Activated T-cell treated with anti-CD3 and anti-CD28 coated beads, Interleukin-2, amount 50 U/mL, for 4 hours (primary cell): ENCODE data around the gene MBNL2. TPM values are rescaled to one million over a fixed set of nuclear protein-coding genes. Genes with fewer than 3 reads are reported as not detected.

Experiments
- ATAC-seq, 2 donors: fragments of 200-7000 bp; cut with Tn5 transposase; one replicate each; pipeline ENCODE4 v1.10.0; 2021
- DNase-seq: peaks from one replicate; pipeline ENCODE4 v3.0.0-alpha.2; 2020
- H3K27me3 Mint-ChIP-seq: one replicate; pipeline ENCODE4 v1.8.0; 2021; ENCODE audit warnings: low read depth, mixed read lengths
- H3K36me3 Mint-ChIP-seq: one replicate; pipeline ENCODE4 v1.8.0; 2022; ENCODE audit warnings: mixed read lengths; ENCODE audit not compliant: insufficient read depth
- H3K4me1 Mint-ChIP-seq: one replicate; pipeline ENCODE4 v1.8.0; 2021; ENCODE audit warnings: low read depth, mixed read lengths
- H3K4me3 Mint-ChIP-seq: one replicate; pipeline ENCODE4 v1.8.0; 2021; ENCODE audit warnings: mild to moderate bottlenecking, moderate library complexity, mixed read lengths
- H3K9me3 Mint-ChIP-seq: one replicate; pipeline ENCODE4 v1.8.0; 2021; ENCODE audit warnings: mixed read lengths
- total RNA-seq, 3 donors: library from RNA; stranded (reverse); gene quantifications; one replicate each; pipeline ENCODE4 v1.2.1, GENCODE V29; 2021

MBNL2 gene
- total RNA-seq, 3 donors from 2014 or later: 10.3 to 11.7 (median 11.4) TPM

DNA sequence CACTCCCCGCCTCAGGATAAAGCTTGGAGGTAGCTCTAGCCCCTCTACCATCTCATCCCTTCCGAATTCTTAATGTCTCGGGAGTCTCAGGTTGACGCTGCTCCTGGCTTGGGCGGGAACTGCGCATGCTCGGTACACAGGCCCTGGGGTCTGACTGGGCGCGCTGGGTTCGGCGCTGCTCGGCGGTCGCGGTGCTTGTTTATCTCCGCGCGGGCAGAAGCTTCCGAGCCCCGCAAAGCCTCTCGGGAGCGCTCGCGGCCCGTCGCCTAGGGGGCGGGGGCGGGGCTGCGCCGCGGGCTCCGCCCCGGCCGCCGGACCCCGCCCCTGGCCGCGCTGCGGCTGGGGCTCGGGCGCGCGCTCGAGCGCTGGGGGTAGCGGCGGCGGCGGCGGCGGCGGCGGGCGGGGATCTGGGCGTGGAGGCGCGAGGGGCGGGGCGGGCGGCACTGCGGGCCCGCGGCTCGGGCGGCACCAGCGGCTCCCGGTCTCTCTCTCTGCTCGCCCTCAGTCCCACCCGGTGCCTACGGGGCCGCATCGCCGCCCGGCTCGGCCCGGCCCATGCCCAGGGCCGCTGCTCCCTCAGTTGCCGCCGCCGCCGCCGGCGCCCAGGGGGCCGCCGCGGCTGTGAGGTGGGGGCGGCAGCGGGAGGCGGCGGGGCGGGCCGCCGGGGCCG, 211.7 kb downstream of the MBNL2 start, which contains the start of gene RAP2A:
TSS of gene RAP2A (plus strand) at position 443 of the 670 bp plus-strand sequence. CDS start 302 bp downstream, outside the sequence.
- peak; percentile 87 for DNase-seq
- Mint-ChIP-seq H3K4me1 (peaks cover 31% of the 10 kb centered on the region), H3K27me3 (peaks cover 3% of the 10 kb centered on the region), H3K36me3 (no peaks in the 10 kb centered on the region), H3K4me3 (peak within 1 kb of the TSS; percentile 90), H3K9me3 (no peaks in the 10 kb centered on the region)
- peak; percentile 71 to 72 for ATAC-seq

DNA sequence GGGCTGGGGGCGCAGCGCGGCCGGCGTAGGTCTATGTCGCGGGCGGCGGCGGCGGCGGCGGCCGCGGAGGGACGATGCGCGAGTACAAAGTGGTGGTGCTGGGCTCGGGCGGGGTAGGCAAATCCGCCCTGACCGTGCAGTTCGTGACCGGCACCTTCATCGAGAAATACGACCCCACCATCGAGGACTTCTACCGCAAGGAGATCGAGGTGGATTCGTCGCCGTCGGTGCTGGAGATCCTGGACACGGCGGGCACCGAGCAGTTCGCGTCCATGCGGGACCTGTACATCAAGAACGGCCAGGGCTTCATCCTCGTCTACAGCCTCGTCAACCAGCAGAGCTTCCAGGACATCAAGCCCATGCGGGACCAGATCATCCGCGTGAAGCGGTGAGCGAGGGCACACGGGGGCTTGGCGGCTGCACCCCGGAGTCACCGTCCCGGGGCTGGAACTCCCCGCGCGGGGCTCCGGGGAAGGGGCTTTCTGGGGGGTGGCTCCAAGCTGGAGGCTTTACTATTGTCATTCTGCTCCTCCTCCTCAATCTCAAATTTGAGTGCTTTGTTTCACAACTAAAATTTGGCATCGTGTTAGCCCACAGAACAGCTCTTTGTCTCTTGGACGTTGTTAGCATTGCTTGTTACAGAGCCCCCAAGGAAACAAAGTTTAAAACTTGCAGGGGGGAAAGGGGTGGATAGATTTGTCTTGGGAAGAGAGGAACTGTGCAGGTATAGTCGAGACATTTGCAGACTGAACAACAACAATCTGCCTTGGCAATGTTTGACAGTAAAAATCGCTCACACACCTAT, 212.5 kb downstream of the MBNL2 start:
- peaks cover 31% of the 10 kb centered on the region for H3K4me1 Mint-ChIP-seq
- ATAC-seq: peak in 1 of 2 donors; percentile 3
- no peaks in the 10 kb centered on the region for H3K9me3 Mint-ChIP-seq
- H3K27me3 Mint-ChIP-seq: peaks cover 3% of the 10 kb centered on the region
- no peaks in the 10 kb centered on the region for H3K36me3 Mint-ChIP-seq
- peak; percentile 18 for DNase-seq
- peak overlapping the region; percentile 84 for H3K4me3 Mint-ChIP-seq

DNA sequence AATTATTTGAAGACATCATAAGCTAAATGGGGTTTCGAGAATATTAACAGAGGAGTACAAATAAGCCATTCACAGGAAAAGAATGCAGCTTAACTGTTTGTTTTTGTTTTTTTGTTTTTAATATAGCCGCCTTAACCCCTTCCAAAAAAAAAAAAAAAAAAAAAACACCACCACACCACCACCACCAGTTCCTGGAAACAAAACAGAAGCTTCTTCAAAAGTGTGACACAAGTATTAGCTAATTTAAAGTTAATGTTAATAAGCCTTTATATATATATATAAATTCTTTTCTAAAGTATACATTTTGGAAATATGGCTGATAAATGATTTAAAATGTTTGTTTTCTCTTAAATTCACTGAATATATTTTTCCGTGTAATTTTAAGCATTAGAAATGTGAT, 213.2 kb downstream of the MBNL2 start:
- H3K9me3 Mint-ChIP-seq: no peaks in the 10 kb centered on the region
- peak overlapping the region; percentile 84 for H3K4me3 Mint-ChIP-seq
- no peak for DNase-seq
- peaks cover 31% of the 10 kb centered on the region for H3K4me1 Mint-ChIP-seq
- no peaks in the 10 kb centered on the region for H3K36me3 Mint-ChIP-seq
- peaks cover 3% of the 10 kb centered on the region for H3K27me3 Mint-ChIP-seq
- no peak for ATAC-seq

GRCh38 chr13:97435794-97436193, 213.7 kb downstream of the MBNL2 start:
- DNase-seq: no peak
- peaks cover 3% of the 10 kb centered on the region for H3K27me3 Mint-ChIP-seq
- peaks cover 31% of the 10 kb centered on the region for H3K4me1 Mint-ChIP-seq
- peak overlapping the region; percentile 65 for H3K4me3 Mint-ChIP-seq
- ATAC-seq: no peak
- H3K36me3 Mint-ChIP-seq: no peaks in the 10 kb centered on the region
- H3K9me3 Mint-ChIP-seq: no peaks in the 10 kb centered on the region

DNA sequence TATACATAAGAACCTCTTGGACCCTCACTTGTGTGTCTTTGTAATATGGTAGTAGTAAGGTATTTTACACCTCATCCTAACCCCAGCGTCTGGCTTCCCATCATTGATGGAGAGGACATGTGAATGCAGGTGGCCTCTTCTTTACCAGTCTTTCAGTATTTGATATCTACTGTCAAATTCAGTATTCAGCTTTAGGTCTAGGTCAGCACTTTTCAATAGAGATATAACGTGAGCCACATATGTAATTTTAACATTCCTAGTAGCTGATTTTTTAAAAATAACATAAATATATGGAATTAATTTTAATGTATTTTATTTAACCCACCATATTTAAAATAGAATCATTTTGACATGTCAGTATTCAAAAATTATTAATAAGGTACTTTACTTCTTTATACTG, 214.7 kb downstream of the MBNL2 start:
- Mint-ChIP-seq H3K4me3 (no peak overlapping the region), H3K27me3 (no peaks in the 10 kb centered on the region), H3K36me3 (no peaks in the 10 kb centered on the region), H3K4me1 (peaks cover 31% of the 10 kb centered on the region), H3K9me3 (no peaks in the 10 kb centered on the region)
- ATAC-seq (no peak), DNase-seq (no peak)

DNA sequence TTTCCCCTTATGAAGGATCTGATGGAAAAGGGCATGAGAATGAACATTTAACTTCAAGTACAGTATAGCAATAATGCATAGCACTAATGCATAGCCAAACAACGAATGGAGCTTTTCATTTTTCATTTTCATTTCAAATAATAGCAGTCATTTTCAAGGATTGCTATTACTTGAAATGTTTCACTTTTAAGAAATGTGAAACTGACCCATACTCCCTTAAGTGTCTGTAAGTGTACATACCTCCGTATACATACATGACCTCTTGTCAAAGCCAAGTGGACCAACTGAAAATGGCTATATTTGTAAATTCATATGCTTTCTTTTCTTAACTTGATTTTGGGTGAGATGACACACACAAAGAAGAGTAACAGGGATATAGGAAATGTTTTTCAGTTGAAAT, 215.6 kb downstream of the MBNL2 start:
- peaks cover 2% of the 10 kb centered on the region for H3K36me3 Mint-ChIP-seq
- no peaks in the 10 kb centered on the region for H3K27me3 Mint-ChIP-seq
- H3K4me3 Mint-ChIP-seq: no peak overlapping the region
- no peak for DNase-seq
- ATAC-seq: no peak
- H3K9me3 Mint-ChIP-seq: no peaks in the 10 kb centered on the region
- H3K4me1 Mint-ChIP-seq: peaks cover 25% of the 10 kb centered on the region

GRCh38 chr13:97438856-97439595, 216.9 kb downstream of the MBNL2 start:
- Mint-ChIP-seq H3K9me3 (no peaks in the 10 kb centered on the region), H3K4me3 (no peak overlapping the region), H3K27me3 (no peaks in the 10 kb centered on the region)

DNA sequence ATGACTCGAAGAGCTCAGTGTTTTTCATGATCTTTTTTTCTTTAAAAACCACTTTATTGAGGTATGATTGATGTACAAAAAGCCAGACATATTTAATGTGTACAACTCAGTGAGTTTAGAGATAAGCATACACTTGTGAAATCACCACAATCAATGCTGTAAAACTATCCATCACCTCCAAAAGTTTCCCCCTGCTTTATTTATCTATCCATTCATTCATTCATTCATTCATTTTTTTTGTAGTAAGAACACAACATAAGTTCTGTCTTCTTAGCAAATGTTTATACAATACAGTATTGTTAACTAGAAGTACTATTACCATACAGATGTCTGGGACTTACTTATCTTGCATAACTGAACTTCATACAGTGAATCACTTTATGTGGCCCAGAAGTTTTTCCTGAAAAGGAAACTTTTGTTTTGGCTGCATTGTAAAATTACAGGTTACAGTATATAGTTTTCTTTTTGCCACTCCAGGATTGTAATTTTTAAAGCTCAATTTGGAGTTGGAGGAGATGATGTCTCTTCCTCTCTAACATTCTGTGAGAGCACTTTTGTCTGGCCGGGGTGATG, 218.6 kb downstream of the MBNL2 start:
- DNase-seq (no peak), ATAC-seq (no peak)
- H3K4me3 Mint-ChIP-seq: no peak overlapping the region
- no peaks in the 10 kb centered on the region for H3K9me3 Mint-ChIP-seq
- H3K36me3 Mint-ChIP-seq: peaks cover 6% of the 10 kb centered on the region
- H3K4me1 Mint-ChIP-seq: peaks cover 14% of the 10 kb centered on the region
- H3K27me3 Mint-ChIP-seq: no peaks in the 10 kb centered on the region

More at GRCh38 chr13:97438856-97439595, 216.9 kb downstream of the MBNL2 start:
- Mint-ChIP-seq H3K36me3 (peaks cover 6% of the 10 kb centered on the region), H3K4me1 (peaks cover 22% of the 10 kb centered on the region)
- no peak for DNase-seq
- no peak for ATAC-seq

DNA sequence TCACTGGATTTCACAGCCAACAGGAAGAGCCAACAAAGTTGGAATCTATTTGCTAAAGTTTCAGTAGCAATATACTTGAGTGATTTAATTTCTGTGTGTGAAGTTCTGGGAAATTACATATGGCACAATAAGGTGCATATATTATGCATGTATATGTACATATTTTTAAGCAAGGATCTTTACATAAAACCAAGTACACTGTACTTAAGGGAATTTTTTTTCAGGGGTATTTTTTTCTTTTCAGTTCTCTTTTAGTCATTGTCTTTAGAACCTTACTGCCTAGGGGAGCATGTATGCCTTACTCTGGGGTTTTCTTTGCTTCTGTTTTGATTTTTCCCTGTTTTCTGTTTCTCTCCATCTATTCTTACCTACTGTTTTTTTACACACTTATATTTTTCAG, 219.2 kb downstream of the MBNL2 start:
- no peak for ATAC-seq
- no peak overlapping the region for H3K4me3 Mint-ChIP-seq

More for the DNA sequence above, 219.2 kb downstream of the MBNL2 start:
- Mint-ChIP-seq H3K9me3 (no peaks in the 10 kb centered on the region), H3K27me3 (no peaks in the 10 kb centered on the region), H3K4me1 (peaks cover 11% of the 10 kb centered on the region), H3K36me3 (peaks cover 10% of the 10 kb centered on the region)
- DNase-seq: no peak

Other genes starting within 250 kb of the MBNL2 start
- gene OXGR1, start 227.9 kb upstream of the MBNL2 start, total RNA-seq: not detected
- 10 to 100 TPM; 11.1 to 16.0 (median 15.5) TPM for gene RAP2A, start 211.8 kb downstream of the MBNL2 start, total RNA-seq